SU-DHL-6 (cell line): Measurements from ENCODE around the gene ZNF423.

Experiments used
- CTCF ChIP-seq: fragments of 200-600 bp; sonication (generic); IDR thresholded peaks from one replicate; pipeline ENCODE4 v1.5.1; 2017; ENCODE audit warnings: antibody characterized with exemption, mild to moderate bottlenecking, low read length, moderate library complexity; ENCODE audit not compliant: insufficient read depth, poor library complexity, severe bottlenecking
- EZH2phosphoT487 ChIP-seq: fragments of 200-600 bp; sonication (generic), shearing (Covaris generic); conservative IDR thresholded peaks from 2 replicates; pipeline ENCODE4 v1.6.1; 2018; ENCODE audit warnings: mild to moderate bottlenecking, antibody characterized with exemption, low read length, moderate library complexity, mixed read lengths

GRCh38 chr16:49562228-49562627, 293.7 kb downstream of the ZNF423 start:
- TF ChIP-seq CTCF: no peak
- no peak for TF ChIP-seq EZH2phosphoT487
